Fibroblast of the conjunctiva (primary cell): ENCODE measurements around the gene SLC8A2.

ENCODE experiments used
- DNase-seq: peaks from one replicate; pipeline ENCODE4 v3.0.0-alpha.2; 2010; ENCODE audit warnings: low read depth

The SLC8A2 gene

GRCh38 chr19:47503826-47504150 is 32.1 kb upstream of the SLC8A2 start:
- no peak for DNase-seq

GRCh38 chr19:47503130-47503825 is 31.6 kb upstream of the SLC8A2 start:
- DNase-seq = no peak

GRCh38 chr19:47499863-47500830 is 28.5 kb upstream of the SLC8A2 start:
- no peak for DNase-seq

GRCh38 chr19:47499371-47499770 is 27.7 kb upstream of the SLC8A2 start:
- no peak for DNase-seq

GRCh38 chr19:47498561-47498960 is 26.9 kb upstream of the SLC8A2 start:
- no peak for DNase-seq

- DNase-seq = no peak
Measured at GRCh38 chr19:47497821-47498520, 26.3 kb upstream of the SLC8A2 start.

GRCh38 chr19:47497050-47497766 is 25.5 kb upstream of the SLC8A2 start:
- no peak for DNase-seq

GRCh38 chr19:47495478-47496372 is 24.0 kb upstream of the SLC8A2 start:
- no peak for DNase-seq

GRCh38 chr19:47494729-47495128 is 23.0 kb upstream of the SLC8A2 start:
- no peak for DNase-seq

GRCh38 chr19:47494211-47494547 is 22.5 kb upstream of the SLC8A2 start:
- DNase-seq = no peak

GRCh38 chr19:47493378-47494210 is 21.9 kb upstream of the SLC8A2 start:
- no peak for DNase-seq

- no peak for DNase-seq
Measured at GRCh38 chr19:47492571-47493377, 21.1 kb upstream of the SLC8A2 start.

- no peak for DNase-seq
Measured at GRCh38 chr19:47492137-47492533, 20.4 kb upstream of the SLC8A2 start.

- DNase-seq = no peak
Measured at GRCh38 chr19:47491358-47492136, 19.9 kb upstream of the SLC8A2 start.

- no peak for DNase-seq
Measured at GRCh38 chr19:47490847-47491246, 19.2 kb upstream of the SLC8A2 start.

- DNase-seq = no peak
Measured at GRCh38 chr19:47490031-47490430, 18.3 kb upstream of the SLC8A2 start.

GRCh38 chr19:47489072-47489914 is 17.6 kb upstream of the SLC8A2 start:
- no peak for DNase-seq
